Activated T-cell treated with anti-CD3 and anti-CD28 coated beads, Interleukin-2, amount 50 U/mL, for 4 hours (primary cell): Measurements from ENCODE around the gene EHBP1L1. TPM values are rescaled to one million over a fixed set of nuclear protein-coding genes. Genes with fewer than 3 reads are reported as not detected.

Source experiments
- ATAC-seq, 2 donors: fragments of 200-7000 bp; cut with Tn5 transposase; one replicate each; pipeline ENCODE4 v1.10.0; 2021
- DNase-seq: peaks from one replicate; pipeline ENCODE4 v3.0.0-alpha.2; 2020
- H3K27me3 Mint-ChIP-seq: one replicate; pipeline ENCODE4 v1.8.0; 2021; ENCODE audit warnings: low read depth, mixed read lengths
- H3K36me3 Mint-ChIP-seq: one replicate; pipeline ENCODE4 v1.8.0; 2022; ENCODE audit warnings: mixed read lengths; ENCODE audit not compliant: insufficient read depth
- H3K4me1 Mint-ChIP-seq: one replicate; pipeline ENCODE4 v1.8.0; 2021; ENCODE audit warnings: low read depth, mixed read lengths
- H3K4me3 Mint-ChIP-seq: one replicate; pipeline ENCODE4 v1.8.0; 2021; ENCODE audit warnings: mild to moderate bottlenecking, moderate library complexity, mixed read lengths
- H3K9me3 Mint-ChIP-seq: one replicate; pipeline ENCODE4 v1.8.0; 2021; ENCODE audit warnings: mixed read lengths
- total RNA-seq, 3 donors: library from RNA; stranded (reverse); gene quantifications; one replicate each; pipeline ENCODE4 v1.2.1, GENCODE V29; 2021

Gene EHBP1L1
- total RNA-seq, 3 donors from 2014 or later, result 59.8 to 84.9 (median 80.1) TPM

- H3K4me1 Mint-ChIP-seq, result peaks cover 52% of the 10 kb centered on the region
- no peaks in the 10 kb centered on the region for H3K9me3 Mint-ChIP-seq
- no peak for DNase-seq
- no peak for ATAC-seq
- no peaks in the 10 kb centered on the region for H3K27me3 Mint-ChIP-seq
- H3K36me3 Mint-ChIP-seq, result peaks cover 16% of the 10 kb centered on the region
- peak overlapping the region; percentile 85 for H3K4me3 Mint-ChIP-seq
Measured at GRCh38 chr11:65576232-65576866, 496 bp downstream of the EHBP1L1 start.

DNA sequence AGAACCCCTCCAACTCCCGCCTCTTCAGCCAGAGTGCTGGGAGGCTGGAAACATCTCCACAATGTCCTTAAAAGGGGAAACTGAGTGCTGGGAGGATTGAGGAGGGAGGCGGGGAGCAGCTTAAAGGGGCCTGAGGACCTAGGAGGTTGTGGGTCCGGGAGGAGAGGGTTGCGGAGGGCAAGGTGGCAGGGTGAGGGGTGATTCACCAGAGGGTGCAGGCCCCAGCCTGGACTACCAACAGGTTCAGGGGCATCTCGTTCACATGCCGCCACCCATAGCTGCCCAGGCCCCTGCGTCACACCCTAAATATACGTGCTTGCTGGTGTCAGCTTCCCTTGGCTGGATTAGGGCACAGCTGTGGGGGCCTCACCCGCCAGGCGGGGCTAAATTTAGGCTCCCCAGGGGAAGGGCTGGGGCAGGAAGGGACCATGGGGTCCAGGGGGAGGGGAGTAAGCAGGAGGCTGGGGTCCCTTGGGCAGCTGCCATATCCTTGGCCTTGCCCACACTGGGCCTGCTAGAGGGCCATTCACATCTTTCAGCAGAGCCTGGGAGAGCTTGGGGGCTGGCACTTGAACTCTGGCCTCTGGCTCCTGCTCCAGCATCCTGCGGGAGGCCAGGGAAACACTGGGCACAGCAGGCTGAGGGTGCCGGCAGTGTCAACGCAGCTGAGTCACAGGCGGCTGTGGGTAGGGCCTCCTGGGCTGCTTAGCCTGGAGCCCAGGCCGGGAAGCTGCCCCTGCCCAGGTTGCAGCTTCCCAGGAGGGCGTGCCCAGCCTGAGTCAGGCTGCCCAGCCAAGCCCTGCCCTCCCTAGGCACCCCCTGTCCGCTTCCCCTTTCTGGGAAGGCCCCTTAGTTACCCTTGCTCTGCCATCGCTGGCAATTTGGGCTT, 1.3 kb downstream of the EHBP1L1 start:
- peak overlapping the region; percentile 85 for H3K4me3 Mint-ChIP-seq
- no peaks in the 10 kb centered on the region for H3K27me3 Mint-ChIP-seq
- H3K9me3 Mint-ChIP-seq, result no peaks in the 10 kb centered on the region
- DNase-seq, result peak; percentile 26
- H3K36me3 Mint-ChIP-seq, result peaks cover 12% of the 10 kb centered on the region
- H3K4me1 Mint-ChIP-seq, result peaks cover 44% of the 10 kb centered on the region
- ATAC-seq, result peak; percentile 17 to 19

GRCh38 chr11:65577756-65578109, 1.9 kb downstream of the EHBP1L1 start:
- H3K36me3 Mint-ChIP-seq, result peaks cover 15% of the 10 kb centered on the region
- no peaks in the 10 kb centered on the region for H3K9me3 Mint-ChIP-seq
- DNase-seq (no peak), ATAC-seq (no peak)
- no peaks in the 10 kb centered on the region for H3K27me3 Mint-ChIP-seq
- peak overlapping the region; percentile 85 for H3K4me3 Mint-ChIP-seq
- peaks cover 42% of the 10 kb centered on the region for H3K4me1 Mint-ChIP-seq

DNA sequence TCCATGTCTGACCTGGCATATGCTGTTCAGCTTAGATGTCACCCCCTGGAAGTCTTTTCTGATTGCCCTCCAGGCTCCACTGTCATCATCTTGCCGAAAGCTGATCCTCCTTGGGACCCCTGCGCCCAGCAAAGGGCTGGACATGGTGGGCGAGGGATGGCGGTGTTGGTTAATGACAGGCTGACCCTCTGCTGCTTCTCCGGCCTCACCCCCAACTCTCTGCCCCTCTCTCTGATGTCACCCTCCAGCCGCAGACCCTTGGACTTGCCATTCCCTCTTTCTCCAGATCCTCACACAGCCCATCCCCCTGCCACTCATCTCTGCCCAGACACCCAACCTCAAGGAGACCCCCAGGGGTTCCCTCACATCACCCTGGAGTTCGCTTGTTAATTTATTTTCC, 2.3 kb downstream of the EHBP1L1 start:
- Mint-ChIP-seq H3K4me3 (peak overlapping the region; percentile 85), H3K9me3 (no peaks in the 10 kb centered on the region), H3K4me1 (peaks cover 40% of the 10 kb centered on the region), H3K36me3 (peaks cover 19% of the 10 kb centered on the region), H3K27me3 (no peaks in the 10 kb centered on the region)
- DNase-seq (no peak), ATAC-seq (no peak)

GRCh38 chr11:65578667-65579066, 2.8 kb downstream of the EHBP1L1 start:
- no peaks in the 10 kb centered on the region for H3K9me3 Mint-ChIP-seq
- no peak for ATAC-seq
- no peak for DNase-seq
- peaks cover 36% of the 10 kb centered on the region for H3K4me1 Mint-ChIP-seq
- H3K27me3 Mint-ChIP-seq, result no peaks in the 10 kb centered on the region
- peak overlapping the region; percentile 51 for H3K4me3 Mint-ChIP-seq
- peaks cover 19% of the 10 kb centered on the region for H3K36me3 Mint-ChIP-seq

- peaks cover 34% of the 10 kb centered on the region for H3K4me1 Mint-ChIP-seq
- no peak overlapping the region for H3K4me3 Mint-ChIP-seq
- peaks cover 22% of the 10 kb centered on the region for H3K36me3 Mint-ChIP-seq
- H3K9me3 Mint-ChIP-seq, result no peaks in the 10 kb centered on the region
- H3K27me3 Mint-ChIP-seq, result no peaks in the 10 kb centered on the region
- ATAC-seq, result no peak
- DNase-seq, result no peak
Measured at GRCh38 chr11:65579291-65579690, 3.4 kb downstream of the EHBP1L1 start.

GRCh38 chr11:65580031-65580692, 4.3 kb downstream of the EHBP1L1 start:
- DNase-seq, result no peak
- peaks cover 28% of the 10 kb centered on the region for H3K4me1 Mint-ChIP-seq
- H3K27me3 Mint-ChIP-seq, result no peaks in the 10 kb centered on the region
- no peak overlapping the region for H3K4me3 Mint-ChIP-seq
- no peaks in the 10 kb centered on the region for H3K9me3 Mint-ChIP-seq
- ATAC-seq, result no peak
- H3K36me3 Mint-ChIP-seq, result peaks cover 25% of the 10 kb centered on the region

GRCh38 chr11:65580756-65581155, 4.9 kb downstream of the EHBP1L1 start:
- no peaks in the 10 kb centered on the region for H3K9me3 Mint-ChIP-seq
- H3K4me1 Mint-ChIP-seq, result peaks cover 23% of the 10 kb centered on the region
- no peaks in the 10 kb centered on the region for H3K27me3 Mint-ChIP-seq
- H3K36me3 Mint-ChIP-seq, result peaks cover 25% of the 10 kb centered on the region
- H3K4me3 Mint-ChIP-seq, result no peak overlapping the region
- ATAC-seq (no peak), DNase-seq (no peak)

- peaks cover 26% of the 10 kb centered on the region for H3K4me1 Mint-ChIP-seq
- H3K9me3 Mint-ChIP-seq, result no peaks in the 10 kb centered on the region
- H3K4me3 Mint-ChIP-seq, result no peak overlapping the region
- no peaks in the 10 kb centered on the region for H3K27me3 Mint-ChIP-seq
- DNase-seq (no peak), ATAC-seq (no peak)
- peaks cover 25% of the 10 kb centered on the region for H3K36me3 Mint-ChIP-seq
Measured at GRCh38 chr11:65581928-65582327, 6.1 kb downstream of the EHBP1L1 start.

DNA sequence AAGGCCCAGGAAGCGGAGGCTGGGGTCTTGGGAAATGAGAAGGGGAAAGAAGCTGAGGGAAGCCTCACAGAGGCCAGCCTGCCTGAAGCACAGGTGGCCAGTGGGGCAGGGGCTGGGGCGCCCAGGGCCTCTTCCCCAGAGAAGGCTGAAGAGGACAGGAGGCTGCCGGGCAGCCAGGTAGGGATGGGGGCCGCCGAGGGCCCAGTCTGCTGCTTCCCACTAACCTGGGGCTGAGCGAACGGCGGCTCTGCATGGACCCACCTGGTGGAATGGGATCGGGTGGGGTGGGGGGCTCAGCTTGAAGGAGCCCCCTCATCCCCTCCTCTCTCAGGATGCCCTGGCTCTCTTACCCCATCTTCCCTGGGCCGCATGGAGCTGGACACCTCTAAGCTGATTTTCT, 7.7 kb downstream of the EHBP1L1 start:
- H3K36me3 Mint-ChIP-seq, result peaks cover 24% of the 10 kb centered on the region
- ATAC-seq, result no peak
- peaks cover 26% of the 10 kb centered on the region for H3K4me1 Mint-ChIP-seq
- H3K27me3 Mint-ChIP-seq, result no peaks in the 10 kb centered on the region
- DNase-seq, result no peak
- H3K9me3 Mint-ChIP-seq, result no peaks in the 10 kb centered on the region
- H3K4me3 Mint-ChIP-seq, result no peak overlapping the region

DNA sequence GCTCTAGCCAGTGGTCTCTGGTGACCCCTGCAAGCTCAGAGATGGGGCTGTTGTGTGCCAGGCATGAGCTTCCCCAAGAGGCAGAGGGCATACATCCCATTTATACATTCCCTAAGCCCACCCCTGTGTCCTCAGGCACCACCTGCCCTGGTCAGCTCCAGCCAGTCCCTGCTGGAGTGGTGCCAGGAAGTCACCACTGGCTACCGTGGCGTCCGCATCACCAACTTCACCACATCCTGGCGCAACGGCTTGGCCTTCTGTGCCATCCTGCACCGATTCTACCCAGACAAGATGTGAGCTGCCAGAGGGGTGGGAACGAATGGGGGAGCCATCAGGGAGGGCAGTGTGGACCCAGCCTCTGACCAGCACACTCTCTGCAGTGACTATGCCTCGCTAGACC, 8.3 kb downstream of the EHBP1L1 start:
- H3K27me3 Mint-ChIP-seq, result no peaks in the 10 kb centered on the region
- H3K9me3 Mint-ChIP-seq, result no peaks in the 10 kb centered on the region
- H3K4me3 Mint-ChIP-seq, result no peak overlapping the region
- H3K36me3 Mint-ChIP-seq, result peaks cover 22% of the 10 kb centered on the region
- ATAC-seq, result no peak
- no peak for DNase-seq
- peaks cover 30% of the 10 kb centered on the region for H3K4me1 Mint-ChIP-seq

DNA sequence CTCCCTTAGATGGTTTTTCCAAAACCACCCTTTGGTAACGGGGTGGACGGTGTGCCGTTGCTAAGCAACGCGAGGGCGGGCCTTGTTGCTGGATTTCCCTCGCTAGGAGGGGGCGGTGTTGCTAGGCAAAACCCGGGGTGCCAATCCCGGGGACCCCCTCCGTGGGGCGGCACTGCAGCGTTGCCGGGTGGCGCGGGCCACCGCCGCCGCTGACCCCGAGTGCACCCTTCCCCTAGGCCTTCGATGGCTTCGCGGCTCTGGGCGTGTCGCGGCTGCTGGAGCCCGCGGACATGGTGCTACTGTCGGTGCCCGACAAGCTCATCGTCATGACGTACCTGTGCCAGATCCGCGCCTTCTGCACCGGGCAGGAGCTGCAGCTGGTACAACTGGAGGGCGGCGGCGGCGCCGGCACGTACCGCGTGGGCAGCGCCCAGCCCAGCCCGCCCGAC, 8.9 kb downstream of the EHBP1L1 start:
- DNase-seq (no peak), ATAC-seq (no peak)
- no peaks in the 10 kb centered on the region for H3K27me3 Mint-ChIP-seq
- H3K36me3 Mint-ChIP-seq, result peaks cover 21% of the 10 kb centered on the region
- H3K4me3 Mint-ChIP-seq, result no peak overlapping the region
- H3K4me1 Mint-ChIP-seq, result peaks cover 33% of the 10 kb centered on the region
- no peaks in the 10 kb centered on the region for H3K9me3 Mint-ChIP-seq

DNA sequence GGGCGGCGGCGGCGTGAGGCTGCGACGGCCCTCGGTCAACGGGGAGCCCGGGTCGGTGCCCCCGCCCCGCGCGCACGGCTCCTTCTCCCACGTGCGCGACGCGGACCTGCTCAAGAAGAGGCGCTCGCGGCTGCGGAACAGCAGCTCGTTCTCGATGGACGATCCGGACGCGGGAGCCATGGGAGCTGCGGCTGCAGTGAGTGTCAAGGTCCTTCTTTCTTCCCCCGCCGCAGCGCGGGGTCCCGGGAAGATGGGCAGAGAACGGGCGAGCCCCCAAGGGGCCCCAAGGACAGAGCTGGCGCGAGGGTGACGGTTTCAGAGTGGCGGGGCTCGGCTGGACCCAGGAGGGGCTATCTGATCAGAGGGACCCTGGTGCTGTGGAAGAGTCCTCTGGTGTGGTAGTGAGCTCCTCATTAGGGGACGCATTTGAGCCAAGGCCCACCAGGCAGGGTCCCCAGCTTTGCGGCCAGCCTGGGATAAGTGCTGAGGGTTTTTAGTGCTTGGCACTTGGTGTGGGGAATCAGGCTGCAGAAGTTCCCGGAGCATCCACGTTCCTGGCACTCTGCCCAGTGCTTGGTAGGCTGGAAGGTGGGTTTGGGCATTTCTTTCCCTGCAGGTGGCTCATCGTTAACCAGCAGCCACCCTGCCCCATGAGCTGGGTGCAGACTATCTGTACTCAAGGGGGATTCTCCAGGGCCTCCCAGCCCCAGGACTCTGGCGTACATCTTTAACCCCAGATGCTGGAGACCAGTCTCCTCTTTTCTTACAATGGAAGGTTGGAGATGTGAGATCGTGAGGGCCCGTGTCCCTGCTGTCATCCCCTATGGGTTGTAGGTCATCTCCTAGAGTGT, 9.8 kb downstream of the EHBP1L1 start:
- Mint-ChIP-seq H3K9me3 (no peaks in the 10 kb centered on the region), H3K27me3 (no peaks in the 10 kb centered on the region), H3K4me1 (peaks cover 33% of the 10 kb centered on the region), H3K36me3 (peaks cover 18% of the 10 kb centered on the region), H3K4me3 (no peak overlapping the region)
- DNase-seq (no peak), ATAC-seq (no peak)

DNA sequence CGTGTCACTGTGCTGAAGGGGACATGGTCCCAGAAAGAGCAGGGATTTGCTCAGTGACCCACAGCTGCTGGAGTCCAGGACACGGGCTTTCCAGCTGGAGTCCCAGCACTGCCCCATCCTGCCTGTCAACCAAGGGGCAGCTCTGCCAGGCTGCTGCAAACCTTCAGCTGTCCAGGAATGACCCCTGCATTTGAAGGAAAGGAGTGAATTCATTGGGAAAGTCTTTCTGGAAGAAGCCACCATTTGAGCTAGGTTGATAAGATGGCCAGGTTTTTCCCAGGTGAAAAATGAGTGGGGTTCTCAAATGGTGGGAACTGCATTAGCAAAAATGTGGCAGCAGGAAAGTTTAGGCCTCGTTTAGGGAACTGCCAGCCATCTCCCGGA, 10.4 kb downstream of the EHBP1L1 start:
- no peaks in the 10 kb centered on the region for H3K27me3 Mint-ChIP-seq
- H3K36me3 Mint-ChIP-seq, result peaks cover 18% of the 10 kb centered on the region
- DNase-seq (no peak), ATAC-seq (no peak)
- no peaks in the 10 kb centered on the region for H3K9me3 Mint-ChIP-seq
- peaks cover 31% of the 10 kb centered on the region for H3K4me1 Mint-ChIP-seq
- no peak overlapping the region for H3K4me3 Mint-ChIP-seq
